ENCODE results near the gene GDE1. TPM values are rescaled to one million over a fixed set of nuclear protein-coding genes. Genes with fewer than 3 reads are reported as not detected.
A peak's percentile ranks its signal among the peaks of the same experiment; 100 is the strongest.

The GDE1 gene
- total and polyA plus RNA-seq, 9 of the 15 experiments (the other 6 are each of a cell fraction or from before 2014, with no cell fraction given) = 18.8 to 40.5 (median 22.3) TPM

GRCh38 chr16:19555186-19555937 is 33.5 kb upstream of the GDE1 start, which contains the start of gene VPS35L (continued):
- TF ChIP-seq CLOCK (CRISPR knock-in tag; IDR thresholded peaks at IDR 0.05; ENCODE audit: borderline replicate concordance) (no peak), RBM22 (IDR thresholded peaks at IDR 0.05; ENCODE audit: low read depth, low read length, poor library complexity, severe bottlenecking) (no peak), DPF2 (IDR thresholded peaks at IDR 0.05) (peak; percentile 37; the same call in 1 of the 2 replicates), PHF8 (IDR thresholded peaks at IDR 0.05; ENCODE audit: borderline replicate concordance, low read length) (peak; percentile 71; the same call in 1 of the 2 replicates), GTF3C2 (IDR thresholded peaks at IDR 0.05; ENCODE audit: borderline replicate concordance, extremely low read depth, insufficient read length) (no peak), SIN3A (IDR thresholded peaks at IDR 0.05; ENCODE audit: borderline replicate concordance in 2 of 2, control insufficient read depth in 1 of 2, low read depth in 2 of 2, low read length in 2 of 2) (peak in 1 of 2 experiments; percentile 39; a peak in 1 of 4 replicates), UBTF (IDR thresholded peaks at IDR 0.05; ENCODE audit: borderline replicate concordance in 1 of 2, low read depth in 2 of 2, low read length in 2 of 2) (peak; percentile 33 to 85; a peak in 1 of 4 replicates), ZHX1 (conservative IDR thresholded peaks at IDR 0.05; ENCODE audit: low read length) (peak; percentile 85; the same call in 1 of the 2 replicates), CXXC5 (CRISPR knock-in tag; IDR thresholded peaks at IDR 0.05) (peak; percentile 83), ZNF133 (CRISPR knock-in tag; IDR thresholded peaks at IDR 0.05) (no peak), POLR2AphosphoS5 (IDR thresholded peaks at IDR 0.05; ENCODE audit: control insufficient read depth, insufficient read depth, low read depth, low read length) (peak; percentile 56), HOXB6 (CRISPR knock-in tag; IDR thresholded peaks at IDR 0.05; ENCODE audit: borderline replicate concordance) (no peak), USF1 (CRISPR knock-in tag; IDR thresholded peaks at IDR 0.05) (peak; percentile 93)
